Neural cell (in vitro differentiated cells): ENCODE data around the gene WDR7.

Source experiments
- CTCF ChIP-seq: fragments of 450-650 bp; IDR thresholded peaks from 2 replicates; pipeline ENCODE4 v1.5.1; 2014; ENCODE audit warnings: antibody characterized with exemption, mild to moderate bottlenecking, moderate library complexity; ENCODE audit not compliant: poor library complexity, severe bottlenecking
- EP300 ChIP-seq: fragments of 450-650 bp; conservative IDR thresholded peaks from 2 replicates; pipeline ENCODE4 v1.6.1; 2014; ENCODE audit warnings: antibody characterized with exemption, mild to moderate bottlenecking, moderate library complexity; ENCODE audit not compliant: poor library complexity, severe bottlenecking
- POLR2AphosphoS5 ChIP-seq: IDR thresholded peaks from 2 replicates; pipeline ENCODE4 v1.6.1; 2012
- TAF1 ChIP-seq: IDR thresholded peaks from 2 replicates; pipeline ENCODE4 v1.6.1; 2012; ENCODE audit warnings: low read depth

- TF ChIP-seq CTCF (peak; percentile 47), POLR2AphosphoS5 (peak; percentile 88), TAF1 (peak; percentile 92), EP300 (peak; percentile 69)
These were observed at the start of gene WDR7 for GRCh38 chr18:56650944-56651770.
